ENCODE measurements around the gene ASXL2. TPM values are rescaled to one million over a fixed set of nuclear protein-coding genes. Genes with fewer than 3 reads are reported as not detected.

ASXL2 gene
- total and polyA plus RNA-seq, 2 donors from 2014 or later, result 2.6 to 41.0 TPM

GRCh38 chr2:25832897-25833296, 45.4 kb downstream of the ASXL2 start:
- H3K27me3 ChIP-seq (ENCODE audit: control insufficient read depth, insufficient read depth, low read length), result no peaks in the 10 kb centered on the region
- no peak for TF ChIP-seq CTCF (IDR thresholded peaks at IDR 0.05; ENCODE audit: borderline replicate concordance, extremely low read depth, insufficient read depth)
- peaks cover 0 to 18% (median 9%) of the 10 kb centered on the region in 3 donors for H3K4me1 ChIP-seq (ENCODE audit: control insufficient read depth in 2 of 3, insufficient read depth in 2 of 3, low read depth in 1 of 3, low read length in 3 of 3)
- intact Hi-C loops (cut with DNase I), result no loop called here
- no peak overlapping the region for H3K27ac ChIP-seq (ENCODE audit: low read depth in 2 of 2, low read length in 2 of 2)
- H3K9ac ChIP-seq (ENCODE audit: low read length in 3 of 3), result no peak overlapping the region
- FAIRE-seq, result no peak
- H3K36me3 ChIP-seq (ENCODE audit: control insufficient read depth in 2 of 3, insufficient read depth in 3 of 3, low read length in 3 of 3), result no peaks in the 10 kb centered on the region
- H3K4me3 ChIP-seq (ENCODE audit: low read length in 3 of 3), result no peak overlapping the region
- DNase-seq, result no peak
- H3K9me3 ChIP-seq (ENCODE audit: control insufficient read depth in 2 of 3, insufficient read depth in 1 of 3, low read length in 3 of 3), result peaks cover 0 to 3% (median 0%) of the 10 kb centered on the region in 3 donors

- no peak for DNase-seq
- no peak overlapping the region for H3K9ac ChIP-seq (ENCODE audit: low read length in 3 of 3)
- H3K4me1 ChIP-seq (ENCODE audit: control insufficient read depth in 2 of 3, insufficient read depth in 2 of 3, low read depth in 1 of 3, low read length in 3 of 3), result peaks cover 0 to 16% (median 9%) of the 10 kb centered on the region in 3 donors
- FAIRE-seq, result no peak
- H3K36me3 ChIP-seq (ENCODE audit: control insufficient read depth in 2 of 3, insufficient read depth in 3 of 3, low read length in 3 of 3), result no peaks in the 10 kb centered on the region
- intact Hi-C loops (cut with DNase I), result no loop called here
- H3K9me3 ChIP-seq (ENCODE audit: control insufficient read depth in 2 of 3, insufficient read depth in 1 of 3, low read length in 3 of 3), result peaks cover 0 to 3% (median 0%) of the 10 kb centered on the region in 3 donors
- no peak for TF ChIP-seq CTCF (IDR thresholded peaks at IDR 0.05; ENCODE audit: borderline replicate concordance, extremely low read depth, insufficient read depth)
- no peak overlapping the region for H3K27ac ChIP-seq (ENCODE audit: low read depth in 2 of 2, low read length in 2 of 2)
- H3K4me3 ChIP-seq (ENCODE audit: low read length in 3 of 3), result no peak overlapping the region
- no peaks in the 10 kb centered on the region for H3K27me3 ChIP-seq (ENCODE audit: control insufficient read depth, insufficient read depth, low read length)
These were observed 46.4 kb downstream of the ASXL2 start for GRCh38 chr2:25831746-25832449.

GRCh38 chr2:25829828-25830227, 48.5 kb downstream of the ASXL2 start:
- intact Hi-C loops (cut with DNase I), result no loop called here
- DNase-seq (no peak), FAIRE-seq (no peak)
- H3K27ac ChIP-seq (ENCODE audit: low read depth in 2 of 2, low read length in 2 of 2), result no peak overlapping the region
- H3K36me3 ChIP-seq (ENCODE audit: control insufficient read depth in 2 of 3, insufficient read depth in 3 of 3, low read length in 3 of 3), result no peaks in the 10 kb centered on the region
- H3K27me3 ChIP-seq (ENCODE audit: control insufficient read depth, insufficient read depth, low read length), result no peaks in the 10 kb centered on the region
- H3K9me3 ChIP-seq (ENCODE audit: control insufficient read depth in 2 of 3, insufficient read depth in 1 of 3, low read length in 3 of 3), result peaks cover 0 to 3% (median 0%) of the 10 kb centered on the region in 3 donors
- no peak for TF ChIP-seq CTCF (IDR thresholded peaks at IDR 0.05; ENCODE audit: borderline replicate concordance, extremely low read depth, insufficient read depth)
- peaks cover 0 to 9% (median 7%) of the 10 kb centered on the region in 3 donors for H3K4me1 ChIP-seq (ENCODE audit: control insufficient read depth in 2 of 3, insufficient read depth in 2 of 3, low read depth in 1 of 3, low read length in 3 of 3)
- H3K9ac ChIP-seq (ENCODE audit: low read length in 3 of 3), result no peak overlapping the region
- H3K4me3 ChIP-seq (ENCODE audit: low read length in 3 of 3), result no peak overlapping the region

Measured in kidney (tissue), 14 donors.